HG03135 (cell line): Measurements from ENCODE around the gene OCRL.
"Not testable (repeated sequence)": the region's sequence is repeated elsewhere in the genome, so short reads cannot be mapped to it uniquely, and the experiment has no call there.

Experiments used
- ATAC-seq: cut with Tn5 transposase; IDR thresholded peaks from one replicate; pipeline ENCODE4 v1.9.1; 2021; ENCODE audit warnings: mild to moderate bottlenecking, moderate library complexity; ENCODE audit not compliant: unreplicated experiment

OCRL gene

GRCh38 chrX:129534816-129535578 is 5.1 kb upstream of the OCRL start:
- no peak for ATAC-seq

GRCh38 chrX:129540722-129541184 is 694 bp downstream of the OCRL start:
- peak; percentile 40 for ATAC-seq

GRCh38 chrX:129544780-129545179 is 4.7 kb downstream of the OCRL start:
- no peak for ATAC-seq

GRCh38 chrX:129545408-129545807 is 5.3 kb downstream of the OCRL start:
- ATAC-seq = no peak

- ATAC-seq = no peak
Measured at GRCh38 chrX:129549124-129549523, 9.1 kb downstream of the OCRL start.

- ATAC-seq = peak; percentile 96
Measured at GRCh38 chrX:129553619-129554288, 13.7 kb downstream of the OCRL start.

- not testable (repeated sequence) for ATAC-seq
Measured at GRCh38 chrX:129554816-129555215, 14.8 kb downstream of the OCRL start.

GRCh38 chrX:129556806-129557315 is 16.8 kb downstream of the OCRL start:
- no peak for ATAC-seq

GRCh38 chrX:129557844-129558480 is 17.9 kb downstream of the OCRL start:
- no peak for ATAC-seq

GRCh38 chrX:129559783-129560182 is 19.7 kb downstream of the OCRL start:
- no peak for ATAC-seq

- no peak for ATAC-seq
Measured at GRCh38 chrX:129561453-129561852, 21.4 kb downstream of the OCRL start.

GRCh38 chrX:129564345-129564744 is 24.3 kb downstream of the OCRL start:
- ATAC-seq = not testable (repeated sequence)

- ATAC-seq = no peak
Measured at GRCh38 chrX:129565046-129565650, 25.1 kb downstream of the OCRL start.

- no peak for ATAC-seq
Measured at GRCh38 chrX:129566073-129566472, 26.0 kb downstream of the OCRL start.

GRCh38 chrX:129568349-129568748 is 28.3 kb downstream of the OCRL start:
- ATAC-seq = no peak

GRCh38 chrX:129572422-129572821 is 32.4 kb downstream of the OCRL start:
- ATAC-seq = no peak

GRCh38 chrX:129573652-129574051 is 33.6 kb downstream of the OCRL start:
- ATAC-seq = not testable (repeated sequence)

- ATAC-seq = no peak
Measured at GRCh38 chrX:129574214-129574613, 34.2 kb downstream of the OCRL start.

GRCh38 chrX:129576539-129576938 is 36.5 kb downstream of the OCRL start:
- no peak for ATAC-seq

GRCh38 chrX:129577473-129577872 is 37.4 kb downstream of the OCRL start:
- no peak for ATAC-seq

GRCh38 chrX:129577877-129578276 is 37.8 kb downstream of the OCRL start:
- no peak for ATAC-seq
